Brain microvascular endothelial cell (primary cell): ENCODE results near the gene ADGRA3.
A peak's percentile ranks its signal among the peaks of the same experiment; 100 is the strongest.

Source experiments
- DNase-seq: peaks from one replicate; pipeline ENCODE4 v3.0.0-alpha.2; 2020
- H3K27ac ChIP-seq: fragments of 250-450 bp; sonication (Bioruptor Pico); 2 replicates; pipeline ENCODE4 v1.5.1; 2020; ENCODE audit warnings: mild to moderate bottlenecking, moderate library complexity
- H3K27me3 ChIP-seq: fragments of 250-450 bp; sonication (Bioruptor Pico); replicated peaks from 2 replicates; pipeline ENCODE4 v1.5.1; 2020; ENCODE audit warnings: mild to moderate bottlenecking
- H3K36me3 ChIP-seq: fragments of 250-450 bp; sonication (Bioruptor Pico); replicated peaks from 2 replicates; pipeline ENCODE4 v1.5.1; 2020; ENCODE audit warnings: mild to moderate bottlenecking
- H3K4me3 ChIP-seq: 2 replicates; pipeline ENCODE4 v1.5.1; 2011; ENCODE audit warnings: low read depth, mild to moderate bottlenecking, control low read depth, low read length, moderate library complexity
- CTCF ChIP-seq: IDR thresholded peaks from 2 replicates; pipeline ENCODE4 v1.5.1; 2011; ENCODE audit warnings: low read depth, mild to moderate bottlenecking, moderate library complexity, low read length, control low read depth, inconsistent platforms; ENCODE audit errors: missing control alignments
- in situ Hi-C: cut with HindIII; loops from 2 replicates; pipeline ENCODE4 v1.10.0; 2017; ENCODE audit warnings: low sequenced_read_pairs, low pct_ligation_motif_present

Gene ADGRA3

GRCh38 chr4:22485737-22486136 is 30.1 kb downstream of the ADGRA3 start:
- no peaks in the 10 kb centered on the region for H3K27me3 ChIP-seq
- peak; percentile 32 for DNase-seq
- in situ Hi-C loops: no loop called here
- no peak for TF ChIP-seq CTCF
- H3K36me3 ChIP-seq: no peaks in the 10 kb centered on the region
- no peak overlapping the region for H3K27ac ChIP-seq
- no peak overlapping the region for H3K4me3 ChIP-seq

GRCh38 chr4:22483551-22483981 is 32.3 kb downstream of the ADGRA3 start:
- in situ Hi-C loops: no loop called here
- Histone ChIP-seq H3K27me3 (no peaks in the 10 kb centered on the region), H3K27ac (no peak overlapping the region), H3K36me3 (no peaks in the 10 kb centered on the region), H3K4me3 (no peak overlapping the region)
- no peak for TF ChIP-seq CTCF
- DNase-seq: peak; percentile 79

- no peak for DNase-seq
- no peaks in the 10 kb centered on the region for H3K36me3 ChIP-seq
- in situ Hi-C loops: no loop called here
- no peak for TF ChIP-seq CTCF
- no peaks in the 10 kb centered on the region for H3K27me3 ChIP-seq
- H3K4me3 ChIP-seq: no peak overlapping the region
- H3K27ac ChIP-seq: no peak overlapping the region
Measured at GRCh38 chr4:22482250-22483127, 33.4 kb downstream of the ADGRA3 start.

GRCh38 chr4:22480675-22481327 is 35.1 kb downstream of the ADGRA3 start:
- Histone ChIP-seq H3K4me3 (no peak overlapping the region), H3K36me3 (no peaks in the 10 kb centered on the region), H3K27me3 (no peaks in the 10 kb centered on the region), H3K27ac (no peak overlapping the region)
- DNase-seq: no peak
- no peak for TF ChIP-seq CTCF
- in situ Hi-C loops: no loop called here

- in situ Hi-C loops: no loop called here
Measured at GRCh38 chr4:22478426-22478825, 37.4 kb downstream of the ADGRA3 start.

More at GRCh38 chr4:22478426-22478825, 37.4 kb downstream of the ADGRA3 start:
- Histone ChIP-seq H3K36me3 (no peaks in the 10 kb centered on the region), H3K4me3 (no peak overlapping the region), H3K27me3 (no peaks in the 10 kb centered on the region), H3K27ac (no peak overlapping the region)
- TF ChIP-seq CTCF: no peak
- no peak for DNase-seq
